ENCODE measurements around the gene OR13C5. TPM values are rescaled to one million over a fixed set of nuclear protein-coding genes. Genes with fewer than 3 reads are reported as not detected.
"Not testable (repeated sequence)": the region's sequence is repeated elsewhere in the genome, so short reads cannot be mapped to it uniquely, and the experiment has no call there.

The OR13C5 gene, protein sequence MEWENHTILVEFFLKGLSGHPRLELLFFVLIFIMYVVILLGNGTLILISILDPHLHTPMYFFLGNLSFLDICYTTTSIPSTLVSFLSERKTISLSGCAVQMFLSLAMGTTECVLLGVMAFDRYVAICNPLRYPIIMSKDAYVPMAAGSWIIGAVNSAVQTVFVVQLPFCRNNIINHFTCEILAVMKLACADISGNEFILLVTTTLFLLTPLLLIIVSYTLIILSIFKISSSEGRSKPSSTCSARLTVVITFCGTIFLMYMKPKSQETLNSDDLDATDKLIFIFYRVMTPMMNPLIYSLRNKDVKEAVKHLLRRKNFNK
- polyA plus RNA-seq (2013, experiment 1 of 2): not detected
- not detected for polyA plus RNA-seq (2013, experiment 2 of 2)

DNA sequence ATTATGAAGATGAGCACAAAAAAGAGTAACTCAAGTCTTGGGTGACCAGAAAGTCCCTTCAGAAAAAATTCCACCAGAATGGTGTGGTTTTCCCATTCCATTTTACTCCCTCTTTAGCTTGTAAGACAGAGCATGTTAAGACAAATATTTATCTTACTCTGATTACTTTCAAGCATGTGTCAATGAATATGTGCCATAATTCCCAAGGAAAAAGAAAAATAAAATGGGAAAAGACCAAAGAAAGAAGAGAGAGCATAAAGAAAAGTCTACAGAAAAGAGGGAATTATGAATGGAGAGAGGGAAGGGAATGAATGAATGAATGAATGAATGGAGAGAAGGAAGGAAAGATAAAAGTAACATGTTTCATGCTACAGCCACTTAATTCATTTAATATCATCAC, at the start of gene OR13C5:
Gene OR13C5 (minus strand): TSS at position 101 of the 400 bp plus-strand sequence. CDS start 0 bp downstream, at position 101.
- not testable (repeated sequence) for DNase-seq (ENCODE audit: low spot score); H3K36me3 ChIP-seq (replicated peaks in 1 of 2; ENCODE audit: control insufficient read depth in 2 of 2, insufficient read depth in 2 of 2, low read length in 2 of 2); H4K8ac ChIP-seq (ENCODE audit: low read depth, low read length); H2BK120ac ChIP-seq (ENCODE audit: low read depth, low read length); H3K4me2 ChIP-seq (ENCODE audit: insufficient read depth, low read length, poor library complexity, severe bottlenecking); H3K23ac ChIP-seq (ENCODE audit: low read depth, low read length, poor library complexity); H2AK5ac ChIP-seq (ENCODE audit: low read depth, low read length); H2BK5ac ChIP-seq (ENCODE audit: low read length); H3K9me3 ChIP-seq (replicated peaks in 1 of 2; ENCODE audit: control insufficient read depth in 2 of 2, insufficient read depth in 1 of 2, low read depth in 1 of 2, low read length in 2 of 2); H4K91ac ChIP-seq (ENCODE audit: low read depth, low read length, poor library complexity); H3K79me1 ChIP-seq (ENCODE audit: low read depth, low read length); H3K18ac ChIP-seq (ENCODE audit: low read length); H2AFZ ChIP-seq (ENCODE audit: low read length); H2BK15ac ChIP-seq (ENCODE audit: low read length); H3K14ac ChIP-seq (ENCODE audit: low read length); H3K9ac ChIP-seq (ENCODE audit: low read depth, low read length, poor library complexity); H3K4ac ChIP-seq (ENCODE audit: low read length); H3K4me1 ChIP-seq (ENCODE audit: control insufficient read depth in 2 of 2, insufficient read depth in 1 of 2, low read depth in 1 of 2, low read length in 2 of 2); H2BK12ac ChIP-seq (ENCODE audit: low read length); H3K27ac ChIP-seq (replicated peaks; ENCODE audit: low read length); H3K27me3 ChIP-seq (ENCODE audit: control insufficient read depth in 3 of 3, insufficient read depth in 3 of 3, low read depth in 1 of 3, low read length in 3 of 3); H3K4me3 ChIP-seq (ENCODE audit: low read length in 2 of 2)

DNA sequence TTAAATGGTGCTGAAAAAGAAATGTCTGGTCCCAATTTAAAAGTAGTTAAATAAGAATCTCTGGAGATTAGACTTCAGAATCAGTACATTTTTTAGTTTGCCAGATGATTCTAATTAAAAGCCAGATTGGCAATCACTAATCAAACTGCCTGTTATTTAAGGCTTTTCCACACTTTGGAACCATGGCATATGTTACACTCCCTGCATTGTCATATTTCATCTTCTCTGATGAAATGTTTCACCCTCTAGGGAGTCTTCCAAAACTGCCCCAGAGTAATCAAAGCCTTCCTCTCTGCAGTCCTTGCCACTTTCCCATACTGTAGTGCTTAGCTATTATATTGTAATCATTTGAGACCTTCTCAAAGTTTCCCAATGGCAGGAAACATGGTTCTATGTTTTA, 36.2 kb upstream of the OR13C5 start:
- no peak overlapping the region for H3K4me2 ChIP-seq (ENCODE audit: insufficient read depth, low read length, poor library complexity, severe bottlenecking)
- no peak overlapping the region for H2AFZ ChIP-seq (ENCODE audit: low read length)
- H2AK5ac ChIP-seq (ENCODE audit: low read depth, low read length): no peak overlapping the region
- no peak overlapping the region for H3K18ac ChIP-seq (ENCODE audit: low read length)
- no peaks in the 10 kb centered on the region for H3K4me1 ChIP-seq (ENCODE audit: control insufficient read depth in 2 of 2, insufficient read depth in 1 of 2, low read depth in 1 of 2, low read length in 2 of 2)
- no peak overlapping the region for H3K9ac ChIP-seq (ENCODE audit: low read depth, low read length, poor library complexity)
- H3K79me1 ChIP-seq (ENCODE audit: low read depth, low read length): no peaks in the 10 kb centered on the region
- H4K91ac ChIP-seq (ENCODE audit: low read depth, low read length, poor library complexity): no peak overlapping the region
- H3K4ac ChIP-seq (ENCODE audit: low read length): no peak overlapping the region
- H3K4me3 ChIP-seq (ENCODE audit: low read length in 2 of 2): no peak overlapping the region
- peaks cover 0 to 6% of the 10 kb centered on the region in 2 donors for H3K9me3 ChIP-seq (replicated peaks in 1 of 2; ENCODE audit: control insufficient read depth in 2 of 2, insufficient read depth in 1 of 2, low read depth in 1 of 2, low read length in 2 of 2)
- H3K27me3 ChIP-seq (ENCODE audit: control insufficient read depth in 3 of 3, insufficient read depth in 3 of 3, low read depth in 1 of 3, low read length in 3 of 3): no peaks in the 10 kb centered on the region
- no peak overlapping the region for H3K27ac ChIP-seq (replicated peaks; ENCODE audit: low read length)
- H3K23ac ChIP-seq (ENCODE audit: low read depth, low read length, poor library complexity): no peak overlapping the region
- no peak overlapping the region for H2BK12ac ChIP-seq (ENCODE audit: low read length)
- no peak overlapping the region for H2BK120ac ChIP-seq (ENCODE audit: low read depth, low read length)
- no peak overlapping the region for H3K14ac ChIP-seq (ENCODE audit: low read length)
- H2BK15ac ChIP-seq (ENCODE audit: low read length): no peak overlapping the region
- H3K36me3 ChIP-seq (replicated peaks in 1 of 2; ENCODE audit: control insufficient read depth in 2 of 2, insufficient read depth in 2 of 2, low read length in 2 of 2): no peaks in the 10 kb centered on the region
- no peak for DNase-seq (ENCODE audit: low spot score)
- no peak overlapping the region for H2BK5ac ChIP-seq (ENCODE audit: low read length)
- H4K8ac ChIP-seq (ENCODE audit: low read depth, low read length): no peak overlapping the region

DNA sequence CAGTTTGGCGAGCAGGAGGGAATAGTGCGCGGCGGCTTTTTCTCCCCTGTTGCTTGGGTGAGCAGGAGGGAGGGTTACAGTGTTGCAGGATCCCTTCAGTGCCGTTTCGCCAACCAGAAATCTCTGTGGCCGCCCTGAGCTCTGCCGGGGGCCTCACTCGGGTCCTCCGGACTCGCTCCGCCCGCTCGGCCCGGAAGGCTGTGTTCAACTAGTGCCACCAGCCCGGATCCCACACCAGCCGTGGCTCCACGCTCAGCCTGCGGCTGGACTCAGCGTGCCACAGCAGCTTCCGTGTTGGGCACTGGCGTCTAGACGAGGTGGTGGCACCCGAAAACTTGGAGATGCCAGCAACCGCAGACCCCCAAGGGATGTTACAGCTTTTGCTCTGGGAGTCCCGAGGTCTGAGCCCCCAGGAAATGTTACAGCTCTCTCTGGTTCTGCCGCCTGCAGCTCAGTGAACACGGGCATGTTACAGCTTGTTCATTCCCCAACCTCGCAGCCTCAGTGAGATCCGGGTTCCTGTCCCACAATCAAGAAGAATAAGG, 34.8 kb upstream of the OR13C5 start:
- no peak overlapping the region for H3K4me3 ChIP-seq (ENCODE audit: low read length in 2 of 2)
- H3K27ac ChIP-seq (replicated peaks; ENCODE audit: low read length): no peak overlapping the region
- H3K79me1 ChIP-seq (ENCODE audit: low read depth, low read length): no peaks in the 10 kb centered on the region
- no peak overlapping the region for H2BK15ac ChIP-seq (ENCODE audit: low read length)
- H3K4me2 ChIP-seq (ENCODE audit: insufficient read depth, low read length, poor library complexity, severe bottlenecking): no peak overlapping the region
- H3K4me1 ChIP-seq (ENCODE audit: control insufficient read depth in 2 of 2, insufficient read depth in 1 of 2, low read depth in 1 of 2, low read length in 2 of 2): no peaks in the 10 kb centered on the region
- no peak overlapping the region for H4K8ac ChIP-seq (ENCODE audit: low read depth, low read length)
- no peak overlapping the region for H3K4ac ChIP-seq (ENCODE audit: low read length)
- peaks cover 0 to 6% of the 10 kb centered on the region in 2 donors for H3K9me3 ChIP-seq (replicated peaks in 1 of 2; ENCODE audit: control insufficient read depth in 2 of 2, insufficient read depth in 1 of 2, low read depth in 1 of 2, low read length in 2 of 2)
- no peaks in the 10 kb centered on the region for H3K36me3 ChIP-seq (replicated peaks in 1 of 2; ENCODE audit: control insufficient read depth in 2 of 2, insufficient read depth in 2 of 2, low read length in 2 of 2)
- H3K9ac ChIP-seq (ENCODE audit: low read depth, low read length, poor library complexity): no peak overlapping the region
- no peak overlapping the region for H4K91ac ChIP-seq (ENCODE audit: low read depth, low read length, poor library complexity)
- no peak overlapping the region for H2BK5ac ChIP-seq (ENCODE audit: low read length)
- H2BK12ac ChIP-seq (ENCODE audit: low read length): no peak overlapping the region
- H3K18ac ChIP-seq (ENCODE audit: low read length): no peak overlapping the region
- H2BK120ac ChIP-seq (ENCODE audit: low read depth, low read length): no peak overlapping the region
- no peaks in the 10 kb centered on the region for H3K27me3 ChIP-seq (ENCODE audit: control insufficient read depth in 3 of 3, insufficient read depth in 3 of 3, low read depth in 1 of 3, low read length in 3 of 3)
- no peak overlapping the region for H3K23ac ChIP-seq (ENCODE audit: low read depth, low read length, poor library complexity)
- peak overlapping the region; percentile 35 for H2AFZ ChIP-seq (ENCODE audit: low read length)
- no peak overlapping the region for H2AK5ac ChIP-seq (ENCODE audit: low read depth, low read length)
- no peak for DNase-seq (ENCODE audit: low spot score)
- no peak overlapping the region for H3K14ac ChIP-seq (ENCODE audit: low read length)
- no CpG with 5 or more reads among the region's 30 CpGs for WGBS, 2 donors (ENCODE audit: extremely low coverage in 2 of 2, insufficient read length in 2 of 2, insufficient replicate concordance in 1 of 2)

- H2AK5ac ChIP-seq (ENCODE audit: low read depth, low read length); H2AFZ ChIP-seq (ENCODE audit: low read length); H2BK5ac ChIP-seq (ENCODE audit: low read length); H2BK120ac ChIP-seq (ENCODE audit: low read depth, low read length); H3K14ac ChIP-seq (ENCODE audit: low read length); H3K4me3 ChIP-seq (ENCODE audit: low read length in 2 of 2); H3K4ac ChIP-seq (ENCODE audit: low read length); H3K36me3 ChIP-seq (replicated peaks in 1 of 2; ENCODE audit: control insufficient read depth in 2 of 2, insufficient read depth in 2 of 2, low read length in 2 of 2); H3K4me2 ChIP-seq (ENCODE audit: insufficient read depth, low read length, poor library complexity, severe bottlenecking); H3K9ac ChIP-seq (ENCODE audit: low read depth, low read length, poor library complexity); H2BK12ac ChIP-seq (ENCODE audit: low read length); H3K4me1 ChIP-seq (ENCODE audit: control insufficient read depth in 2 of 2, insufficient read depth in 1 of 2, low read depth in 1 of 2, low read length in 2 of 2); H3K27me3 ChIP-seq (ENCODE audit: control insufficient read depth in 3 of 3, insufficient read depth in 3 of 3, low read depth in 1 of 3, low read length in 3 of 3); H2BK15ac ChIP-seq (ENCODE audit: low read length); H3K79me1 ChIP-seq (ENCODE audit: low read depth, low read length); H3K23ac ChIP-seq (ENCODE audit: low read depth, low read length, poor library complexity); H3K9me3 ChIP-seq (replicated peaks in 1 of 2; ENCODE audit: control insufficient read depth in 2 of 2, insufficient read depth in 1 of 2, low read depth in 1 of 2, low read length in 2 of 2); H3K18ac ChIP-seq (ENCODE audit: low read length); H3K27ac ChIP-seq (replicated peaks; ENCODE audit: low read length); DNase-seq (ENCODE audit: low spot score); H4K91ac ChIP-seq (ENCODE audit: low read depth, low read length, poor library complexity); H4K8ac ChIP-seq (ENCODE audit: low read depth, low read length): not testable (repeated sequence)
Measured at GRCh38 chr9:104625964-104626363, 26.8 kb upstream of the OR13C5 start.

All from neuronal stem cell (in vitro differentiated cells).